CD1c-positive myeloid dendritic cell (primary cell): ENCODE results near the gene DHX34.
"Not testable (repeated sequence)": the region's sequence is repeated elsewhere in the genome, so short reads cannot be mapped to it uniquely, and the experiment has no call there.

Source experiments
- DNase-seq: peaks from one replicate; pipeline ENCODE4 v3.0.0-alpha.2; 2016; ENCODE audit errors: extremely low spot score

DHX34 gene

DNA sequence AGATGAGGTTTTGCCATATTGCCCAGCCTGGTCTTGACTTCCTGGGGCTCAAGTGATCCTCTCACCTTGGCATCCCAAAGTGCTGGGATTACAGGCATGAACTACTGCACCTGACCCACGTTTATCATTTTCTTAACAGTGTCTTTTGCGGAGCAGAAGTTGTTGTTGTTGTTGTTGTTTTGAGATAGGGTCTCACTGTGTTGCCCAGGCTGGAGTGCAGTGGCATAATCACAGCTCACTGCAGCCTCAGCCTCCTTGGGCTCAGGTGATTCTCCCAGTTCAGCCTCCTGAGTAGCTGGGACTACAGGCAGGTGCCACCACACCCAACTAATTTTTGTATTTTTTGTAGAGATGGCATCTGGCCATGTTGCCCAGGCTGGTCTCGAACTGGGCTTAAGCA, 38.5 kb downstream of the DHX34 start:
- not testable (repeated sequence) for DNase-seq

DNA sequence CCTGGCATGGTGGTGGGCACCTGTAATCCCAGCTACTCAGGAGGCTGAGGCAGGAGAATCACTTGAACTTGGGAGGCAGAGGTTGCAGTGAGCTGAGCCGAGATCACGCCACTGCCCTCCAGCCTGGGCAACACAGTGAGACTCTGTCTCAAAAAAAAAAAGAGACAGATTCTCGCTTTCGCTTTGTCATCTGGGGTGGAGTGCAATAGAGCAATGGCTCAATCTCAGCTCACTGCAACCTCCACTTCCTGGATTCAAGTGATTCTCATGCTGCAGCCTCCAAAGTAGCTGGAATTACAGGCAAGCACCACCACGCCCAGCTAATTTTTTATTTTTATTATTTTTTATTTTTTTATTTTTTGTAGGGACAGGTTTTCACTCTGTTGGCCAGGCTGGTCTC, 39.6 kb downstream of the DHX34 start:
- peak; percentile 84 for DNase-seq

DNA sequence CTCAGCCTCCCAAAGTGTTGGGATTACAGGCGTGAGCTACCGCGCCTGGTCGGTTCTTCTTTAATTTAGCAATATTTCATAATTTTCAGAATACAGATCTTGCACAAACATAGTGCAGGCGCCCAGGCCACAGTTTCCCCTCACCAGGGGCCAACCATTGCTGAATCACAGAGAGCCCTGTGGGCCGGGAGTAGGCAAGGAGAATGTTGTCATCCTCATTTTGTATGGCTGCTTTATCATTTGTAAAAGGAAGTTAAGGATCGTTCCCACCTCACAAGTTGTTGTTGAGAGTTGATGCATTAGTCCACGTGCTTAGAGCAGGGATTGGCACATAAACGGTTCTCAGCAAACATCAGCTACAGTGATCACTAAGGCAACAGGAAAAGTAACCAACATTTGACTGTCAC, 40.0 kb downstream of the DHX34 start:
- DNase-seq = peak; percentile 96

DNA sequence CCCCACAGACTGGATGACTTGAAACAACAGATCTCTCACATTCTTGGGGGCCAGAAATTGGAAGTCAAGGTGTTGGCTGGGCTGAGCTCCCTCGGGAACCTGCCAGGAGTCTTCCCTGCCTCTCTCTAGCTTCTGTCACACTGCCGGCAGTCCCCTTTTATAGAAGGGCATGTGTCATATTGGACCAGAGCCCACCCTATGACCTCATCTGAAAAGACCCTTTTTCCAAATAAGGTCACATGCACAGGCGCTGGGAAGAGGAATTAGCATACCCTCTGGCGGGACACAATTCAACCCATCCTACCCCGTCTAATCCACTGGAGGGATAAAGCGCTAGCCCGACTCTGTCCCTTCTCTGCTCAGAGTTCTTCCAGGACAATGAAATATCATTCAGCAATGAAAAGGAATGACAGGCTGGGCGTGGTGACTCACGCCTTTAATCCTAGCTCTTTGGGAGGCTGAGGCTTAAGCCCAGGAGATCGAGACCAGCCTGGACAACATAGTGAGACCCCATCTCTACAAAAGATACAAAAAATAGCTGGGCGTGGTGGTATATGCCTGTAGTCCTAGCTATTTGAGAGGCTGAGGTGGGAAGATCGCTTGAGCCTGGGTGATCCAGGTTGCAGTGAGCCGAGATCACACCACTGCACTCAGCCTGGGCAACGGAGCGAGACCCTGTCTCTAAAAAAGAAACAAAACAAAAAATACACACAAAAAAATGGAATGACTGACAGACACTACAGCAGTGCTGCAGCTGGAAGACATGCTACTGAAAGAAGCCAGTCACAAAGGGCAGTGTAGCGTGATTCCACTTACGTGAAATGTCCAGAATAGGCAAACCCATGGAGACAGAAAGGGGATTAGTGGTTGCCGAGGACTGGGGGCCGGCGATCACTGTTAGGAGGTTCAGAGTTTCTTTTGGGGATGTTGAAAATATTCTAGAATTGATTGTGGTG, 41.7 kb downstream of the DHX34 start:
- DNase-seq = no peak

DNA sequence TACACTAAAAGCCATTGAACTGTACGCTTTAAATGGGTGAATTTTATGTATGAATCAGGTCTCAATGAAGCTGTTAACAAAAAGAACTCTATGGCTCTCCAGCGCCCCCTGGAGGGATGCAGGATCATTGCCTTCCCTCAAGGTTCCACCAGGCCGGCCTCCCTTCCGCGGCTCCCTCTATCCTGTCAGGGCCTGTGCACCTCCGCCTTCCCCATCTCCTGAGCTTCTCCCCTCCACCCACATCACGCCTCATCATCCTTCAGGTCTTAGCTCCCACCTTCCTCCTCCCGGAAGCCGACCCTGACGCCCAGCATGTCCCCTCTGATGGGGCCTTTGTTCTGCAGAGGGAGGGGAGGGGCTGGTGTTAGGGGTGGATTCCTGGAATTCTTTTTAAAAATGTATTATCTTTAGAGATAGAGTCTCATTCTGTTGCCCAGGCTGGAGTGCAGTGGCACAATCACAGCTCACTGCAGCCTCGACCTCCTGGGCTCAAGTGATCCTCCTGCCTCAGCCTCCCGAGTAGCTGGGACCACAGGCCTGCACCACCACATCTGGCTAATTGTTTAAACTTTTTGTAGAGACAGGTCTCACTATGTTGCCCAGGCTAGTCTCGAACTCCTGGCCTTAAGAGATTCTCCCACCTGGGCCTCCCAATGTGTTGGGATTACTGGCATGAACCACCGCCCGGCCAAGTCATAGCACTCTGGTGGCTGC, 42.6 kb downstream of the DHX34 start:
- peak; percentile 91 for DNase-seq

DNA sequence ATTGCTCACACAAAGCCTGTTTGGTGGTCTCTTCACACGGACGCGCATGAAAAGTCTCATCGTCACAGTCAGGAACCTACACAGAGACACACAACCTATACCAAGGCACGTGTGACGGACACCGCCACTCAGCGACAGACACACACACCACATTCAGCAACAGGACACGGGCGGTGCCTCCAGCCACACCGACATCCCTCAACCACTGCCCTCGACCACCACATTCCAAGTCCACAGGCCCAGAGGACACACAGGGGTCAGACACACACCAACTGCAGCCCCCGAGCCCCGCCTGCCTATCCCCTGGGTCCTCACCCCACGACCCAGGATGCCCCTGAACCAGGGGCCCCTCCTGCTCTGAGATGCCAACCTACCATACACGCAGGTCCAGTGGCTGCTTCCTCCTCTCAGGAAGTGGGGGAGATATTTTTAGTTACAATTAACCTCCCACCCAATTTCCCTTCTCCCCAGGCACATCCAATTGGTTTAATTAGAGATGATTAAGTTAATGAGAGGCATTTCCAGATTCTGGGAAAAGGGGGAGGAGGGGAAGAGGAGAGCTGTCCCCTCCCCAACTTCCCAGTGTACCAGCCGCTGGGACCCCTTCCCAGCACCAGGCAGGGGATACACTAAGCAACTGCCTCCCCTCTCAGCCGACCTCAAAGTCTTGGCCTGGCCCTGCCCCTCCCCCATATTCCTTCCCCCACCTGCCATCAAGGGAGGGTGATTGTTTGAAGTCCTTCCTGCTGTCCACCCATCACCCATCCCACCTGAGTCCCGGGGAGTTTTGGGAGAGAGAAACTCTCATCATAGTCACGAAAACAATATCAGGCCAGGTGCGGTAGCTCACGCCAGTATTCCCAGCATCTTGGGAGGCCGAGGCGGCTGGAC, 49.8 kb downstream of the DHX34 start:
- DNase-seq = no peak

DNA sequence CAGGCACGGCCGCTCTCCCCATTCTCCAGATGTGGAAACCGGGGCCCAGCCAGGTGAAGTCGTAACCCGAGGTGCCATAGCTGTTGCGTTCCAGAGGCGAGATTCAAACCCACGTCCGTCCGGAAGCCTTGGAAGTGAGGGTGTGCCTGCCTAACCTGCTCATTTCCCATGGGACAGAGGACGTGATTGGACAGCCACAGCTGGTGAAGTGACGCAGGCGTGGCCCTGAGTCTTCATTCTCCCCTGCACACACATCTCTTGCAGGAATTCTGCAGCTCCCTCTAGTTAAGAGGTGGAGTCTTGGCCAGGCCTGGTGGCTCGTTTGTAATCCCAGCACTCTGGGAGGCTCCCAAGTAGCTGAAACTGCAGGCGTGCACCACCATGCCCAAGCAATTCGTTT, 53.4 kb downstream of the DHX34 start:
- DNase-seq = no peak

DNA sequence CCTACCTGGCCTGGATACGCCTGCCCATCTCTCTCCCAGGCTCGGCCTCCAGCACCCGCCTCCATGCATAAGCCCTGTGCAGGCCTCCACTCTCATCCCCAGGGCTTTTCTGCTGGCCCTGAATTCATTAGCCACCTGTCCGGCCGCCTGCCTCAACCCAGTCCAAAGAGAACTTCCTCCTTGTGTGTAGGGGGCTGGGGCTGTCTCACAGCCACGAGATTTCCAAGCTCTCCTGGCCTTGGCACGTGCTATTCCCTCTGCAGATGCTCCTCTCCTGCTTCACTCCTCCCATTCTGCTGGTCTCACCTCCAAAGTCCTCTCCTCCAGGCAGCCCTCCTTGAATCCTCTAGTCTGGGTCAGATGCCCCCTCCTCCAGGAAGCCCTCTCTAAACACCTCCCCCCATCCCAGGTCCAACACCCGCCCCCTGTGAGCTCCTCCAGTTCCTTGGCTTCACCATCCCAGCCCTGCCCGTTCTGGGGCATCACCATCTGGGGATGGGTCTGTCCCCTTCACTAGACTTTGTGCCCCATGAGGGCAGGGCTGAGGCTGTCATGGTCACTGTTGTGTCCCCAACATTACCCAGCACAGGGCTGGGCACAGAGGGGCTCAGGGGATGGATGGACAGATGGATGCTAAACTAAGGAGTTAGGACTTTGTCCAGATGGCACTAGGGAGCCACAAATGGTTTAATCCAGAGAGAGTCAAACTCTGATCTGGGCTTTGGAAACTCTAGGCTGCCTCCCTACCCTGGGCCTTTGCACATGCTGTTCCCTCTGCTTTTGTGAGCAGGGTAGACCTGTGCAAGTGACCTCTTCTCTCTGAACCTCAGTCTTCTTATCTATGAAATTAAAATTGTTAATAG, 55.5 kb downstream of the DHX34 start:
- DNase-seq = no peak

DNA sequence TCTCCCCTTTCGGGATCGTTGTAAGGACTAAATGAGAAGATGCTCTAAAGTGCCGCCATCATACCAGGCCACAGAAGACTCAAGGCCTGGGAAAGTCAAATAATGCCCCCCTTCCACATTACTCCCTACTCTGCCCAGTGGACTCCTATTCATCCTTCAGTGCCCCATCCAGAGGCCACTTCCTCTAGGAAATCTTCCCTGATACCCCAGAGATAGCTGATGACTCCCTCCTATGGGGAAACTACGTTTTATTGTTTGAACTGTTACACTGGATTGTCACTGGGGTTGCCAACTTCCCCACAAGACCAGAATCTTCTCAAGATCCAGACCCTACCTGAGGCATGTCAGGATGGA, 56.1 kb downstream of the DHX34 start:
- DNase-seq = no peak

DNA sequence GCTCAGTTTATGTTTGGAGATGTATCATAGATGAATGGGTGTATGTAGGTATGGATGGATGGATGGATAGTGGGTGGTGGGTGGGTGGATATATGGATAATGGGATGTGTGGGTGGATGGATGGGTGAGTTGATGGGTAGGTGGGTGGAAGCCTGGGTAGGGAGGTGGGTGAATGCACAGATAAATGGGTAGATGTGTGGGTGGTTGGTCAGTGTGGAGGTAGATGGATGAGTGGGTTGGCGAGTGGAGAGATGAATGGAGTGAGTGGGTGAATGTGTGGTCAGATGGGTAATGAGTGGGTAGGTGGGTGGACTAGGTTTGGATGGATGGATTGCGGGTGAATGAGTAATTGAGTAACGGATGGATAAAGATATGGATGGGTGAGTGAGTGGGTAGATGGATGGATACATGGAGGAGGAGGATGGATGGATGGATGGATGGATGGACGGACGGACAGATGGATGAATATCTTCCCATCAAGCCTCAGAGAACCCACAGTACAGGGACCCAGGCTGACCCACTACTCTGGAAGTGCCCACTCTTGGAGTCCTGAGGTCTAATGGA, 56.8 kb downstream of the DHX34 start:
- DNase-seq = no peak

DNA sequence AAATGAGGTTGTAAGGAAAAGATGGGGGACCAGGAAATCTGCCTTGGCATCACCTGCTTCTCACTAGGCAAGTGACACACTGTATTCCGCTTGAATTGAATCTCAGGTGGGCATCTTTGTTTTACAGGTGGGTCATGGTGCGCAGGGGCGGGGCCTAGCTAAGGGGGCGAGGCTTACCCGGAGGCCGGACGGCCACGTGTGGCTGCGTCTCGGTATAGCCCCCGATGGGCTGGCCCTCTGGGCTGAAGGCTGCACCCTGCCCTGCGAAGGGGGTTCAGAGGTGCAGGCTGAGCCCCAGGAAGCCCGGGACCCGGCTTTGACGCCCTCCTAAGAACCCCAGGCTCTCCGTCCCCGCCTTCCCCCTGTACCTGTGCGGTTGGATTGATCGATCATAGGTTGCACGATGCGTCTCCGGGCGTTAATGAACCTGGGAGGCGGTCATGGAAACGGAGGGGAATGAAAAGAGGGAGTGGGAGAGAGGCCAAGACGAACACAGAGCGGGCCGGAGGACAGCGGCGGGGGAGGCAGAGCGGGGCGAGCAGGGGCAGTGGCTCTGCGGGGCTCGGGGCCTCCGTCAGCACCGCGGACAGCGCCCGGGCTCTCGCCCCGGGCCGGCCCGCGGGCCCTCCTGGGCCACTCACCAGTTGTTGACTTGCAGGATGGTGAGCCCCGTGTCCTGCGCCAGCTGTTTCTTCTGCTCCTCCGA, 57.7 kb downstream of the DHX34 start:
- peak; percentile 26 for DNase-seq

DNA sequence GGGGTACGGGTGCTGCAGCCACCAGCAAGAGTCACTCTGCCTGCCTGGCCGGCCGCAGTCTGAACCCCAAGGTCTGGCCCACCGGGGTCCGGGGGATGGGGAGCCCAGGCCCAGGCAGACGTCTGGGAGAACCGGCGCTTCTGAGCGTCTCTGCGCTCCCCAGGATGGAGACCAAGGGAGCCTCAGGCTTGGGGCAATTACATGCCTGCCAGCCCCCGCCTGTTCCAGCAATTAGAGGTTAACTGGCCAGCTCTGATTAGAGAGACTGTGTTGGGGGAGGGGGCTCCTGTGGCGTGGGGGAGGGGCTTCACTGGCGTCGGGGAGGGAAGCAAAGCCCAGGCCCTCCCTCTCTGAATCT, 58.3 kb downstream of the DHX34 start:
- no peak for DNase-seq

DNA sequence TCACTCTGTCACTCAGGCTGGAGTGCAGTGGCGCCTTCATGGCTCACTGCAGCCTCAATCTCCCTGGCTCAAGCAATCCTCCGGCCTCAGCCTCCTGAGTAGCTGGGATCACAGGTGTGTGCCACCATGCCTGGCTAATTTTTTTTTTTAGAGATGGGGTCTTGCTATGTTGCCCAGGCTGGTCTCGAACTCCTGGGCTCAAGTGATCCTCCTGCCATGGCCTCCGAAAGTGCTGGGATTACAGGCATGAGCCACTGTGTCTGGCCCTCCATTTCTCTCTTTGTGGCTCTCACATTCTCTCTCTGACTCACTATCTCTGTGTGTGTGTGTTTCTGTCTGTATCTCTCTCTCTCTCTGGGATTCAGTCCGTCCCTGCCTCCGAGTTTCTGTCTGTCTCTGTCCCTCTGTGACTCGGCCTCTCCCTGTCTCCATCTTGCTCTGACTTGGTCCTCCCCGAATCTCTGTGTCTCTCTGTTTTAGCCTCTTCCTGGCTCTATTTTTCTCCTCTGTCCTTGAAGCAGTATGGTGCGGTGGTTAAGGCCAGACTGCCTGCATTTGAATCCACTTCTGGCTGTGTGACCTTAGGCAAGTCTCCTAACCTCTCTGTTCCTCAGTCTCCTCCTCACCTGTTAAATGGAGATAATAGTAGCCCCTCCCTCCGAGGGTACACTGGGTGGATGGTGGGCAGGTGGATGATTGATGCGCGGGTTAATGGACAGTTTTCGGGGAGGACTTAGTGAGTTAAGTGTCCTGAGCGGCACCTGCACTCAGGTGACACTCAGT, 59.2 kb downstream of the DHX34 start:
- no peak for DNase-seq

DNA sequence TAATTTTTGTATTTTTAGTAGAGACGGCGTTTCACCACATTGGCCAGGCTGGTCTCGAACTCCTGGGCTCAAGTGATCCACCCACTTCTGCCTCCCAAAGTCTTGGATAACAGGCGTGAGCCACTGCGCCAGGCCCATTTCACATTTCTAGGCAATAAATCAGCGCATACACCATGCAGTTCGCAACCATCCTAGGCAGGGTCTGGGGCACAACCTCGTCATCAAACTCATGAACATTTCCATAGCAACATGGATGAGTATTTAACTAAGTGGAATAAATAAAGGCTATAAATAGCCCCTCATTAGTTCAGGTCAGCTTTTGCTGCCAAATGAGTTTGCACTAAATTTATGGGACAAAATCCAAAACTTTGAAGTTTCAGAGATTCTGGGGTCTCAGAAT, 62.0 kb downstream of the DHX34 start:
- DNase-seq = no peak

DNA sequence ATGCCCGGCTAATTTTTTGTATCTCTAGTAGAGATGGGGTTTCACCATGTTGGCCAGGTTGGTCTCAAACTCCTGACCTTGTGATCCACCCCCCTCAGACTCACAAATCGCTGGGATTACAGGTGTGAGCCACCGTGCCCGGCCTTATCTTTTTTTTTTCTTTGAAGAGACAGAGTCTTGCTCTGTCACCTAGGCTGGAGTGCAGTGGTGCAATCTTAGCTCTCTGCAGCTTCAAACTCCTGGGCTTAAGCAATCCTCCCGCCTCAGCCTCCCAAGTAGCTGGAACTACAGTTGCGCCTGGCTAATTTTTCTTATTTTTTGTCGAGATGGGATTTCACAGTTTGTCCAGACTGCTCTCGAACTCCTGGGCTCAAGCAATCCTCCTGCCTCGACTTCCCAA, 62.6 kb downstream of the DHX34 start:
- not testable (repeated sequence) for DNase-seq

DNA sequence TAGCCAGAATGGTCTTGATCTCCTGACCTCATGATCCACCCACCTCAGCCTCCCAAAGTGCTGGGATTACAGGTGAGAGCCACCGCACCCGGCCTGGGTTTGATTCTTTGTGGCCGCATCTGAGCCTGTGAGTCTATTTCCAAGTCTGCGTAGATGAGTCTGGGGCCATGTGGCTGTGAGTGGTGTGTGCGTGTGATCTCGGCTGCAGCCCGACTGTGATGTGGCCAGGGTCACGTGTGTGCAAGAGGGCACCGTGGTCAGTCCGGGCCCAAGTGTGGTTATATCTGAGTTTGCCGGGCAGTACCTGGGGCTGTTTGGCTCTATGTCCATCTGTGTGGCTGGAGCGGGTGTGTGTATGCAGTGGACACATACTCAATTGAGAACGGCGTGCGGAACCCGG, 64.8 kb downstream of the DHX34 start:
- DNase-seq = no peak

DNA sequence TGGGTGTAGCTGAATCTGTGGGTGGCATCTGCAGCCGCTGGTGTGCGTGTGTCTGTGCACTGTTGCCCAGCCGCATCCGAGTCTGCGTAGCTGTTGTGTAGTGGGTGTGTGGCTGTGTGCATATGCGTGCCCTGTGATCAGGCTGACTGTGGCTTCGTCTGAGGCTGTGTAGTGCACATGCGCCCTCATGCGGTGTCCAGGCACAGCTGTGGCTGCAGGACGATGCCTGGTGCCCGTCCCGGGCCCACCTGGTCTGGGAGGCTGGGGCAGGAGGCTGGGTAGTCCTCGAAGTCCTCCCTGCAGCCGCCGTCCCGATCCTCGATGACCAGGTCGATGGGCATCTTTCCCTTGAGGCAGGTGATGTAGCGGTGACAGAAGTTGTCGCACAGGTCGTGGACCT, 65.4 kb downstream of the DHX34 start:
- no peak for DNase-seq

DNA sequence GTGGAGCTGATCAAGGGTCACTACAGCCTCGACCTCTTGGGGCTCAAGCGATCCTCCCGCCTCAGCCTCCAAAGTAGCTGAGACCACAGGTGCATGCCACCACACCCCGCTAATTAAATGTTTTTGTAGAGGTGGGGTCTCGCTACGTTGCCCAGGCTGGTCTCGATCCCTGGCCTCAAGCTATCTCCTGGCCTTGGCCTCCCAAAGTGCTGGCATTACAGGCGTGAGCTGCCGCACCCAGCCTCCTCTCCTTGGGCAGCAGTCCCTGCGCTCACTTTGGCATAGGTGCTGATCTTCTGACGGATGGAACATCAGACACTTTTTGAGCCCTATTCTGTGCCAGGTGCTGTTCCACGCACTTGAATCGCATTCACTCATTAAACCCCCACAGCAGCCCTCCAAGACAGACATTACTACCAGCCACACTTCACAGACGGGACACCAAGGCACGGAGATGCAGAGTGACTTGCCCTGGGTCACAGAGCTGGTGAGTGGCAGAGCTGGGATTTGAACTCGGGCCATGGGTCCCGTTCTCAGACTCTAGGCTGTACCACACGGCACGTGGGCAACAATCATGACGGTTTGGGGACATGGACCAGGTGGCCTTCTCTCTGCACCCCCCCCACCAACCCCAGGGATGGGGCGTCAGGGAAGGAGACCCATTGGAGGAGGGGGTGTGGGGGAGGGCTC, 67.0 kb downstream of the DHX34 start:
- no peak for DNase-seq

DNA sequence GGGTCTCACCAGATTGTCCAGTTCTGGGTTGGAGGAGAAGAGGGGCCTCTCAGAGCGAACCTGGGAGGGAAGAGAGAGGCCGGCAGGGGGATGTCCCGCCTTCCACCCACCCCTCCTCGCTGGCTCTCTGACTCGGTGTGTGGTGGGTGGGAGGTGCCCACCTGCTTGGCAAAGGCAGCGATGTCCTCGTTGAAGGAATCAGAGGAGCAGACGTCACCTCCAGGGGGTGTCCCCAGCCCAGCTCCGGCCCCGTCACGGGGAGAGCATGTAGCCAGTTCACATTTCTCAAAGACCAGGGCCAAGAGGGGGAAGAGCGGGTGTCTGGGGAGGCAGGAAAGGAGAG, 67.5 kb downstream of the DHX34 start:
- DNase-seq = no peak
